ENCODE measurements around the gene BRD4. TPM values are rescaled to one million over a fixed set of nuclear protein-coding genes. Genes with fewer than 3 reads are reported as not detected.

The BRD4 gene
- polyA plus RNA-seq, 1 donor (not counting 4 experiments of a cell fraction or from before 2014, with no cell fraction given): 5.5 TPM

DNA sequence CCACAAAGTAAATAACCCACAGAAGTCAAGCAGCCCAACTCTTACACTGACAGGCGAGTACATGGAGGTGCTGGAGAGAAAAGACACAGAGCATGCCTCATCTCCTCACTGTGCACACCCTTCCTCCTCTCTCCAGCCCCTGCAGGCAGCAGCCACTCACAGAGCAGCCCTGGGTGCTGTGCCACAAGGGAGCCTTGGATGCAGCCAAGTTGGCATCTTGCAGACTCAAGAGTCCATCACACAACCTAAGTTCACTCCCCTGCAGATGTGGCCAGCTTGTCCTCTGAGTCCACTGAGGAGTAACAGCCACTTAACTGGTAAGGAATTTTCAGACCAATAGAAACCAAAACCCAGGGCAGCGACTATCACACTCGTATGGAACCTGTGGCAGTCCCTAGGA is 47.4 kb downstream of the BRD4 start:
- Histone ChIP-seq H3K4me2 (ENCODE audit: control insufficient read depth, extremely low read depth, insufficient read depth, low read depth, low read length) (no peak overlapping the region), H3K9ac (ENCODE audit: control insufficient read depth, extremely low read depth, insufficient read depth, low read length) (no peak overlapping the region), H3K27me3 (ENCODE audit: control insufficient read depth, extremely low read depth, insufficient read depth, low read length) (no peaks in the 10 kb centered on the region), H3K4me3 (ENCODE audit: control insufficient read depth in 2 of 3, extremely low read depth in 1 of 3, insufficient read depth in 2 of 3, low read depth in 1 of 3, low read length in 3 of 3) (no peak overlapping the region), H4K20me1 (ENCODE audit: control insufficient read depth, extremely low read depth, insufficient read depth, low read length) (peaks cover 83% of the 10 kb centered on the region), H3K27ac (ENCODE audit: control insufficient read depth, insufficient read depth, low read length) (no peak overlapping the region), H3K36me3 (ENCODE audit: control insufficient read depth in 2 of 2, extremely low read depth in 1 of 2, insufficient read depth in 2 of 2, low read length in 2 of 2) (no peaks in the 10 kb centered on the region), H3K4me1 (ENCODE audit: control insufficient read depth, extremely low read depth, insufficient read depth, low read length) (peaks cover 57% of the 10 kb centered on the region), H3K9me3 (ENCODE audit: control insufficient read depth, low read depth, low read length) (no peaks in the 10 kb centered on the region), H3K9me1 (ENCODE audit: control insufficient read depth, extremely low read depth, insufficient read depth, low read length) (peaks cover 20% of the 10 kb centered on the region), H3K79me2 (ENCODE audit: control insufficient read depth, insufficient read depth, low read length) (peaks cover 99% of the 10 kb centered on the region), H2AFZ (ENCODE audit: control insufficient read depth, low read length) (no peak overlapping the region)
- DNase-seq (ENCODE audit: low read depth, low spot score) (no peak), FAIRE-seq (no peak)
- TF ChIP-seq, protein P1, sequence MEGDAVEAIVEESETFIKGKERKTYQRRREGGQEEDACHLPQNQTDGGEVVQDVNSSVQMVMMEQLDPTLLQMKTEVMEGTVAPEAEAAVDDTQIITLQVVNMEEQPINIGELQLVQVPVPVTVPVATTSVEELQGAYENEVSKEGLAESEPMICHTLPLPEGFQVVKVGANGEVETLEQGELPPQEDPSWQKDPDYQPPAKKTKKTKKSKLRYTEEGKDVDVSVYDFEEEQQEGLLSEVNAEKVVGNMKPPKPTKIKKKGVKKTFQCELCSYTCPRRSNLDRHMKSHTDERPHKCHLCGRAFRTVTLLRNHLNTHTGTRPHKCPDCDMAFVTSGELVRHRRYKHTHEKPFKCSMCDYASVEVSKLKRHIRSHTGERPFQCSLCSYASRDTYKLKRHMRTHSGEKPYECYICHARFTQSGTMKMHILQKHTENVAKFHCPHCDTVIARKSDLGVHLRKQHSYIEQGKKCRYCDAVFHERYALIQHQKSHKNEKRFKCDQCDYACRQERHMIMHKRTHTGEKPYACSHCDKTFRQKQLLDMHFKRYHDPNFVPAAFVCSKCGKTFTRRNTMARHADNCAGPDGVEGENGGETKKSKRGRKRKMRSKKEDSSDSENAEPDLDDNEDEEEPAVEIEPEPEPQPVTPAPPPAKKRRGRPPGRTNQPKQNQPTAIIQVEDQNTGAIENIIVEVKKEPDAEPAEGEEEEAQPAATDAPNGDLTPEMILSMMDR (optimal IDR thresholded peaks at IDR 0.05 in 1 of 3, IDR thresholded peaks at IDR 0.05 in 1 of 3, conservative IDR thresholded peaks at IDR 0.05 in 1 of 3; ENCODE audit: extremely low read depth in 1 of 3, insufficient read depth in 2 of 3, low read length in 3 of 3): no peak
- TF ChIP-seq EZH2 (IDR thresholded peaks at IDR 0.05; ENCODE audit: low read length): no peak
- dilution Hi-C loops (cut with MboI; ENCODE audit: extremely low pct_ligation_motif_present, low sequenced_read_pairs): no loop called here

- peaks cover 59% of the 10 kb centered on the region for H3K4me1 ChIP-seq (ENCODE audit: control insufficient read depth, extremely low read depth, insufficient read depth, low read length)
- H3K27me3 ChIP-seq (ENCODE audit: control insufficient read depth, extremely low read depth, insufficient read depth, low read length): no peaks in the 10 kb centered on the region
- no peak overlapping the region for H2AFZ ChIP-seq (ENCODE audit: control insufficient read depth, low read length)
- H4K20me1 ChIP-seq (ENCODE audit: control insufficient read depth, extremely low read depth, insufficient read depth, low read length): peaks cover 80% of the 10 kb centered on the region
- H3K4me3 ChIP-seq (ENCODE audit: control insufficient read depth in 2 of 3, extremely low read depth in 1 of 3, insufficient read depth in 2 of 3, low read depth in 1 of 3, low read length in 3 of 3): no peak overlapping the region
- no peak for TF ChIP-seq EZH2 (IDR thresholded peaks at IDR 0.05; ENCODE audit: low read length)
- TF ChIP-seq, protein P1 (optimal IDR thresholded peaks at IDR 0.05 in 1 of 3, IDR thresholded peaks at IDR 0.05 in 1 of 3, conservative IDR thresholded peaks at IDR 0.05 in 1 of 3; ENCODE audit: extremely low read depth in 1 of 3, insufficient read depth in 2 of 3, low read length in 3 of 3): no peak
- H3K27ac ChIP-seq (ENCODE audit: control insufficient read depth, insufficient read depth, low read length): no peak overlapping the region
- dilution Hi-C loops (cut with MboI; ENCODE audit: extremely low pct_ligation_motif_present, low sequenced_read_pairs): no loop called here
- peak overlapping the region; percentile 70 for H3K4me2 ChIP-seq (ENCODE audit: control insufficient read depth, extremely low read depth, insufficient read depth, low read depth, low read length)
- no peak overlapping the region for H3K9ac ChIP-seq (ENCODE audit: control insufficient read depth, extremely low read depth, insufficient read depth, low read length)
- H3K36me3 ChIP-seq (ENCODE audit: control insufficient read depth in 2 of 2, extremely low read depth in 1 of 2, insufficient read depth in 2 of 2, low read length in 2 of 2): no peaks in the 10 kb centered on the region
- H3K79me2 ChIP-seq (ENCODE audit: control insufficient read depth, insufficient read depth, low read length): peaks cover 100% of the 10 kb centered on the region
- peaks cover 21% of the 10 kb centered on the region for H3K9me1 ChIP-seq (ENCODE audit: control insufficient read depth, extremely low read depth, insufficient read depth, low read length)
- FAIRE-seq (no peak), DNase-seq (ENCODE audit: low read depth, low spot score) (no peak)
- no peaks in the 10 kb centered on the region for H3K9me3 ChIP-seq (ENCODE audit: control insufficient read depth, low read depth, low read length)
Measured at GRCh38 chr19:15284091-15284490, 48.2 kb downstream of the BRD4 start.
